HUES64 (cell line): ENCODE data around the gene KMT2C.

Source experiments
- H3K27ac ChIP-seq: 2 replicates; pipeline ENCODE4 v1.7.0; 2013; ENCODE audit warnings: low read depth, low read length, inconsistent platforms
- H3K27me3 ChIP-seq: 2 replicates; pipeline ENCODE4 v1.6.1; 2013; ENCODE audit warnings: mild to moderate bottlenecking, low read length; ENCODE audit not compliant: insufficient read depth
- H3K36me3 ChIP-seq: 2 replicates; pipeline ENCODE4 v1.6.1; 2013; ENCODE audit warnings: mild to moderate bottlenecking, low read length; ENCODE audit not compliant: insufficient read depth
- H3K4me1 ChIP-seq: 2 replicates; pipeline ENCODE4 v1.6.1; 2013; ENCODE audit warnings: mild to moderate bottlenecking, low read length, moderate library complexity; ENCODE audit not compliant: insufficient read depth
- H3K4me3 ChIP-seq: 2 replicates; pipeline ENCODE4 v1.5.1; 2013; ENCODE audit warnings: mild to moderate bottlenecking, low read length, moderate library complexity
- H3K9ac ChIP-seq: 2 replicates; pipeline ENCODE4 v1.6.1; 2013; ENCODE audit warnings: mild to moderate bottlenecking, low read depth, low read length
- H3K9me3 ChIP-seq: 2 replicates; pipeline ENCODE4 v1.6.1; 2013; ENCODE audit warnings: low read depth, low read length; ENCODE audit not compliant: insufficient read depth
- WGBS: fragments of 150-250, 120-280 bp; methylation state at CpG from one replicate; pipeline ENCODE4 v1.1.7; 2013; ENCODE audit warnings: missing lambda C conversion rate; 5-methylcytosine and 5-hydroxymethylcytosine counted together

Gene KMT2C

DNA sequence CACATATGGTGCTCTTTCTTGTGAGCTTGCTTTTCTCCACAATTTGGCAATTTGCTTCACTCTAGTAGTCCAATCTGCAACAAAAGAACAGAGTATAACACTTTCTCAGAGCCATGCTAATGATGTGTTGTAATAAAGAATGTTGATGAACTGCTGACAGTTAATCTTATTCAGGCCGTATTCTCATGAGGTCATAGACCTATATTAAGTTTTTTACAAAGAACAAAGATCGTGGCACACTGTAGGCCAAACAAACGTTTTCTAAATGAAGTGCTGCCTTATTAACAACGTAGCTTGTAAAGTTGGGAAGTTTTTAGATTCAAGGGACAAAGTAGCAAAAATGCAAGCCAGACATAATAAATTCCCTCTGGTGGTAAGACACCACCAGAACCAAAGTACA, 250.2 kb downstream of the KMT2C start:
- Histone ChIP-seq H3K9me3 (no peaks in the 10 kb centered on the region), H3K9ac (no peak overlapping the region), H3K27me3 (no peaks in the 10 kb centered on the region), H3K27ac (no peak overlapping the region), H3K4me3 (no peak overlapping the region), H3K36me3 (peaks cover 81% of the 10 kb centered on the region), H3K4me1 (no peaks in the 10 kb centered on the region)
- WGBS: 97% methylated on average over 4 of the region's 4 CpGs

GRCh38 chr7:152180587-152180986, 255.2 kb downstream of the KMT2C start:
- H3K9ac ChIP-seq: no peak overlapping the region
- H3K36me3 ChIP-seq: peaks cover 83% of the 10 kb centered on the region
- H3K9me3 ChIP-seq: no peaks in the 10 kb centered on the region
- no peaks in the 10 kb centered on the region for H3K27me3 ChIP-seq
- WGBS: 95% methylated on average over 1 of the region's 1 CpG
- H3K4me1 ChIP-seq: no peaks in the 10 kb centered on the region
- no peak overlapping the region for H3K4me3 ChIP-seq
- no peak overlapping the region for H3K27ac ChIP-seq

DNA sequence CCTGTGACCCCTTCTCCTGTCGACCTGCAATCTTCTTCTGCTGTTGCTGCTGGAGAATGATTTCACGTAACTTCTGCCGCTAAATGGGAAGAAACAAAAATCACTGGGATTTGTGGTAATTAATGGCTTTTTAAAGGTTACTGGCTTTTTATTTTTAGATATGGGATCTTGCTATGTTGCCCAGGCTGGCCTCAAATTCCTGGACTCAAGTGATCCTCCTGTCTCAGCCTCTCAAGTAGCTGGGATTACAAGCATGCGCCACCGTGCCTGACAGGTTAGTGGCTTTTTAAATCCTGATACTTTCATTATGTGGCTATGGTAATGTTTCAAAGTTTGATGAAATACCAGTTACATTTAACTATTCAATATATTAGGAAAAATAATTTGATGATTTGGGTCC, 255.8 kb downstream of the KMT2C start:
- H3K9ac ChIP-seq: no peak overlapping the region
- 98% methylated on average over 5 of the region's 5 CpGs for WGBS
- no peaks in the 10 kb centered on the region for H3K4me1 ChIP-seq
- peaks cover 81% of the 10 kb centered on the region for H3K36me3 ChIP-seq
- H3K27ac ChIP-seq: no peak overlapping the region
- H3K27me3 ChIP-seq: no peaks in the 10 kb centered on the region
- H3K9me3 ChIP-seq: no peaks in the 10 kb centered on the region
- no peak overlapping the region for H3K4me3 ChIP-seq

DNA sequence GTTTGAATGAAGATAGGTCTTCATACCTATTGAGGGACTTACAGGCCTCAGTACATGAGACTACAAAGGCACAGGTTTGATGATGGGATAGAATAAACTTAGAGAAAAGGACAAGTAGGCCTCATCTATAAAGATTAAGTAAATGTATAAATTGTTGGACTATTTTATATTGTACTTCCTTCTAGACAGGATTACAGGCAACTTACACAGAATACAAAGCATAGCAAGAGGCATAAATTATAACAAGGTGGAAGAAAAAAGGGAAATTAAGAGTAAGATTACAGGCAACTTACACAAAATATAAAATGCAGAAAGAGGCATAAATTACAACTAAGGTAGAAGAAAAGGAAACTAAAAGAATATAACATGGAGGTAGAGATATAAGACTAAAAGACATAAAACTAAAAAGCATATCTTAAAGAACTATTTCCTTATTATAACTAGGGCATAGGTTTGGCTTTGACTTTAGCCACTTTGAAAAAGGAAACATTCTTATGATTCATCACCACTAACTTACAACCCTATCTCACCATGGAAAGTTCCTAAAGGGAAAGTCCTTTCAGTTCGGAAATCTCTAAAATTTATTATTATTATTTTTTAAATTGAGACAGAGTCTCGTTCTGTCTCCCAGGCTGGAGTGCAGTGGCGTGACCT, 257.3 kb downstream of the KMT2C start:
- H3K27me3 ChIP-seq: no peaks in the 10 kb centered on the region
- no peak overlapping the region for H3K4me3 ChIP-seq
- no peaks in the 10 kb centered on the region for H3K4me1 ChIP-seq
- WGBS: 94% methylated on average over 2 of the region's 3 CpGs
- H3K9ac ChIP-seq: no peak overlapping the region
- peaks cover 87% of the 10 kb centered on the region for H3K36me3 ChIP-seq
- H3K9me3 ChIP-seq: no peaks in the 10 kb centered on the region
- no peak overlapping the region for H3K27ac ChIP-seq

DNA sequence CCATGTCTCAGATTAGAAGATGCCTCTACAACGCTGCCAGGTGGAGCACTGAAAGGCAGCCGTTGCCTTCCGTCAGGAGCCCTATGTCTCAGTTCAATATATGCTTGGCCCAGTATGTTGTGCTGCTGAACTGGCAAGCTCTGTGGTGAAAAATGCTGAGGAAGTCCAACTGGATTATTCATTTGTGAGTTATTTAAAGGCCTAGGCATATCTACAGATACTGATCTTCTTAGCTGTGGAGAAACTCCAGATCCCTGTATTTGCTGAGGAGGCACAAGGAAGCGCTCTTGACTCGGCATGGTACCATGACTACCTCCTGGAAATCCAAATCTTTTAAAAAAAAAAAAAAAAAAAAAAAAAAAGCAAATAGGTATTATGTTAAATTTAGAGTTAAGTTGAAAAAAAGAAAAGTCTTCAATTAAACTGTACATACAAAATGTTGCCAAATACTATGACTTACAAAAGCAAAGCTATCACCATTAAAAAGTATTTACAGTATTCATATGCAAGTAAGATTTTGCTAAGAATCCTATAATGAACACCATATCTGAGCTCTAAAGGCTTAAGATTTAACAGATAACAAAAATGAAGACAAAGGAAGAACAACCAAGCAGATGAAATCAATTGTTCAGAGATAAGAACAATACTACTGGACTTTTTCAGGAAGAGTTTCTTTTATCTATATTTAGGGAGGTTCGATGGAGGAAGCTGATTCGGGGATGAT, 258.0 kb downstream of the KMT2C start:
- Histone ChIP-seq H3K4me1 (no peaks in the 10 kb centered on the region), H3K9me3 (no peaks in the 10 kb centered on the region), H3K27ac (no peak overlapping the region), H3K27me3 (no peaks in the 10 kb centered on the region), H3K36me3 (peaks cover 89% of the 10 kb centered on the region), H3K9ac (no peak overlapping the region), H3K4me3 (no peak overlapping the region)
- WGBS: 94% methylated on average over 7 of the region's 7 CpGs

- H3K4me3 ChIP-seq: no peak overlapping the region
- H3K36me3 ChIP-seq: peaks cover 86% of the 10 kb centered on the region
- 94% methylated on average over 2 of the region's 2 CpGs for WGBS
- no peak overlapping the region for H3K27ac ChIP-seq
- H3K4me1 ChIP-seq: no peaks in the 10 kb centered on the region
- H3K27me3 ChIP-seq: no peaks in the 10 kb centered on the region
- no peaks in the 10 kb centered on the region for H3K9me3 ChIP-seq
- no peak overlapping the region for H3K9ac ChIP-seq
These were observed 259.0 kb downstream of the KMT2C start for GRCh38 chr7:152176797-152177196.

GRCh38 chr7:152173372-152174070, 262.3 kb downstream of the KMT2C start:
- 100% methylated on average over 4 of the region's 5 CpGs for WGBS
- Histone ChIP-seq H3K4me1 (no peaks in the 10 kb centered on the region), H3K9me3 (no peaks in the 10 kb centered on the region), H3K27ac (no peak overlapping the region), H3K9ac (no peak overlapping the region), H3K4me3 (no peak overlapping the region), H3K27me3 (no peaks in the 10 kb centered on the region), H3K36me3 (peaks cover 86% of the 10 kb centered on the region)

GRCh38 chr7:152162287-152162686, 273.5 kb downstream of the KMT2C start:
- 84% methylated on average over 6 of the region's 6 CpGs for WGBS
- no peak overlapping the region for H3K27ac ChIP-seq
- no peak overlapping the region for H3K9ac ChIP-seq
- H3K27me3 ChIP-seq: no peaks in the 10 kb centered on the region
- H3K4me3 ChIP-seq: no peak overlapping the region
- H3K4me1 ChIP-seq: no peaks in the 10 kb centered on the region
- H3K9me3 ChIP-seq: no peaks in the 10 kb centered on the region
- peaks cover 94% of the 10 kb centered on the region for H3K36me3 ChIP-seq

DNA sequence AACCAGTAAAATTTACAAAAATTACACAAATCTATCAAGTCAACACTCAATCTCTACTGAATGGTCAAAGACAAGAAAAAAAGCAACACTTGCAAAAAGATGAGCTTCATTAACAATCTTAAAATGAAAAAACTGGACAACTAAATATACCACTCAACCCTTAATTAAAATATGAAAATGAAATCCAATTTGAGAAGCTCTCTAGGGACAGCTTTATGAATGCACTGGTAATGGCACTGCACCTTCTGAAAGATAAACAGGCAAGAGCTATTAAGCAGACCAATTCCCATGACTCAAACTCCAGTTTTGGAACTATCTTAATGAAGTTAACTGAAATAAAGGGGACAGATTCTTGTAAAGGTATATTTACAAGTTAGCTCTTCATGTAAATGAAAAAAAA, 274.6 kb downstream of the KMT2C start:
- no peaks in the 10 kb centered on the region for H3K9me3 ChIP-seq
- H3K27me3 ChIP-seq: no peaks in the 10 kb centered on the region
- no peaks in the 10 kb centered on the region for H3K4me1 ChIP-seq
- no peak overlapping the region for H3K27ac ChIP-seq
- no peak overlapping the region for H3K4me3 ChIP-seq
- H3K36me3 ChIP-seq: peaks cover 94% of the 10 kb centered on the region
- no peak overlapping the region for H3K9ac ChIP-seq

- H3K9me3 ChIP-seq: no peaks in the 10 kb centered on the region
- no peak overlapping the region for H3K27ac ChIP-seq
- no peak overlapping the region for H3K4me3 ChIP-seq
- WGBS: 93% methylated on average over 11 of the region's 11 CpGs
- H3K27me3 ChIP-seq: no peaks in the 10 kb centered on the region
- H3K36me3 ChIP-seq: peaks cover 97% of the 10 kb centered on the region
- H3K9ac ChIP-seq: no peak overlapping the region
- H3K4me1 ChIP-seq: no peaks in the 10 kb centered on the region
These were observed 276.8 kb downstream of the KMT2C start for GRCh38 chr7:152158801-152159587.

DNA sequence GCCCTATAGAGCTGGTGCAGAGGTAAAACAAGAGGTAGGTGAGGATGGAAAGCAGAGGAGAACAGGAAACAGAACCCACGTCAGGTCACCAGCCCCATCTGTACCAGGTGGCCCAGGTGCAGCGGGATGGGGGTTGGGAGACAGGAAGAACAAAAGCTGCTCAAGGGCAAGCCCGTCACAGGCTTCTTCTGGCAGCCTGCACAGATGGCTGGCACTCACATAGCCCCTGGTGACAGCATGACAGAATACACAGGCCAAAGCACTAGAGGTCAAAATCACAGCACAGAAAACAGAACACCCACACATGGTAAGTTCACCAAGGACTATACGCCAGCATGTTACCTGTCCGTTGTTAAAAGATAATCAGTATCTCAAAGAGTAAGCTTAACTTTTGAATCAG, 283.5 kb downstream of the KMT2C start:
- no peaks in the 10 kb centered on the region for H3K9me3 ChIP-seq
- peaks cover 94% of the 10 kb centered on the region for H3K36me3 ChIP-seq
- no peaks in the 10 kb centered on the region for H3K27me3 ChIP-seq
- no peak overlapping the region for H3K27ac ChIP-seq
- H3K4me1 ChIP-seq: no peaks in the 10 kb centered on the region
- no peak overlapping the region for H3K9ac ChIP-seq
- WGBS: 95% methylated on average over 5 of the region's 5 CpGs
- H3K4me3 ChIP-seq: no peak overlapping the region
